ENCODE data around the gene BFSP2. TPM values are rescaled to one million over a fixed set of nuclear protein-coding genes. Genes with fewer than 3 reads are reported as not detected.

The BFSP2 gene
- total and polyA plus RNA-seq, 2 of the 13 experiments (the other 11 are each of a cell fraction or from before 2014, with no cell fraction given), result not detected

GRCh38 chr3:133384331-133385027, 15.4 kb upstream of the BFSP2 start:
- H3K9ac ChIP-seq (ENCODE audit: insufficient read depth, low read depth, low read length), result no peak overlapping the region
- in situ Hi-C loops (cut with HindIII; ENCODE audit: extremely low pct_ligation_motif_present, low pct_unique_long_range_greater_than_20kb), result loop anchor here (5.0 to 25.0 kb wide), 3 partner anchors 342 to 847 kb away; no protein-coding TSS in a partner anchor
- DNase-seq (ENCODE audit: low spot score) (peak; percentile 46), FAIRE-seq (peak; percentile 89), ATAC-seq (peak; percentile 96)
- no peak overlapping the region for H2AFZ ChIP-seq (ENCODE audit: low read length)
- H3K9me3 ChIP-seq (ENCODE audit: low read length), result no peaks in the 10 kb centered on the region
- no peak overlapping the region for H3K4me3 ChIP-seq (replicated peaks in 1 of 3; ENCODE audit: insufficient read depth in 1 of 3, low read depth in 2 of 3, low read length in 3 of 3)
- ChIA-PET POLR2A (no interaction called here), CTCF (ENCODE audit: low intra/inter-chr PET ratio, low total read pairs) (interaction anchor here (1.8 to 1.9 kb wide), 2 partner anchors 343 to 653 kb away, joined by 12 to 17 read pairs; no protein-coding TSS in a partner anchor)
- 15% methylated on average over 7 of the region's 13 CpGs for WGBS (ENCODE audit: low lambda C conversion rate)
- BruUV-seq (replicated peaks), result no TSS peak
- H3K4me2 ChIP-seq (ENCODE audit: low read depth, low read length), result no peak overlapping the region
- H3K27me3 ChIP-seq (ENCODE audit: control insufficient read depth in 1 of 2, insufficient read depth in 2 of 2, low read length in 2 of 2), result peaks cover 0 to 11% of the 10 kb centered on the region in 2 experiments; a peak in 2 of 5 replicates
- intact Hi-C loops (cut with micrococcal nuclease; ENCODE audit: unreplicated experiment), result loop anchor here (1.0 to 5.0 kb wide), 4 partner anchors 217 to 653 kb away; no protein-coding TSS in a partner anchor
- no peaks in the 10 kb centered on the region for H4K20me1 ChIP-seq (ENCODE audit: insufficient read depth, low read length)
- peaks cover 13% of the 10 kb centered on the region for H3K4me1 ChIP-seq (ENCODE audit: insufficient read depth, low read length)
- H3K27ac ChIP-seq (ENCODE audit: extremely low read length, insufficient read depth, low read length), result no peak overlapping the region
- no peaks in the 10 kb centered on the region for H3K36me3 ChIP-seq (replicated peaks in 1 of 2; ENCODE audit: control insufficient read depth in 1 of 2, insufficient read depth in 2 of 2, low read length in 2 of 2)
- no peaks in the 10 kb centered on the region for H3K79me2 ChIP-seq (ENCODE audit: insufficient read depth, low read length)
- TF ChIP-seq ZNF619 (CRISPR knock-in tag; IDR thresholded peaks at IDR 0.05) (0 out of 2 replicates have a peak, but pooled peaks have one; percentile 54), SMARCC2 (IDR thresholded peaks at IDR 0.05) (no peak), ZNF687 (CRISPR knock-in tag; IDR thresholded peaks at IDR 0.05) (0 out of 2 replicates have a peak, but pooled peaks have one; percentile 18), HNF1B (CRISPR knock-in tag; IDR thresholded peaks at IDR 0.05) (no peak), RAD21 (CRISPR knock-in tag; IDR thresholded peaks at IDR 0.05) (peak; percentile 88), ZNF580 (CRISPR knock-in tag; IDR thresholded peaks at IDR 0.05; ENCODE audit: borderline replicate concordance, low read depth) (0 out of 2 replicates have a peak, but pooled peaks have one; percentile 52), ZHX1 (CRISPR knock-in tag; IDR thresholded peaks at IDR 0.05; ENCODE audit: low read depth) (no peak), HINFP (CRISPR knock-in tag; IDR thresholded peaks at IDR 0.05; ENCODE audit: low read depth) (no peak), SMC3 (IDR thresholded peaks at IDR 0.05; ENCODE audit: low read length) (peak; percentile 61)
